Measurements from ENCODE around the gene PRPS1.

Gene PRPS1

DNA sequence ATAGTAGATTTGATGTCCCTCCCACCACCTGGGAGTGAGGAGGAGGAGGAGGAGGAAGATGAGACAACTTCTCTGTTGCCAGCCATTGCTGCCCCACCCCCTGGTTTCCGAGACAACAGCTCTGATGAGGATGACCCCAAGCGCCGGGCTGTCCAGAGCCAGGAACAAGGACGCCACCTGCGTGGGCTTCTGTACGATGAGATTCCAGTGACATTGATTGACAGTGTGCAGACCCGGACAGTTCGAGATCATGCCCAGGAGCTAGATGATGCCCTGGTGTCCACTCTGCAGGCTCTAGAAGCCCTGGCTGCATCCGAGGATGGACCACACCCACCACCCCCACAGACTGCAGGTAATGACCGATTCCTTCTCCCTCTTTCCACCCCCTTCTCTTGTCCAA, 30.5 kb upstream of the PRPS1 start:
- no peak for DNase-seq (ENCODE audit: low read depth)
- TF ChIP-seq, protein P1, sequence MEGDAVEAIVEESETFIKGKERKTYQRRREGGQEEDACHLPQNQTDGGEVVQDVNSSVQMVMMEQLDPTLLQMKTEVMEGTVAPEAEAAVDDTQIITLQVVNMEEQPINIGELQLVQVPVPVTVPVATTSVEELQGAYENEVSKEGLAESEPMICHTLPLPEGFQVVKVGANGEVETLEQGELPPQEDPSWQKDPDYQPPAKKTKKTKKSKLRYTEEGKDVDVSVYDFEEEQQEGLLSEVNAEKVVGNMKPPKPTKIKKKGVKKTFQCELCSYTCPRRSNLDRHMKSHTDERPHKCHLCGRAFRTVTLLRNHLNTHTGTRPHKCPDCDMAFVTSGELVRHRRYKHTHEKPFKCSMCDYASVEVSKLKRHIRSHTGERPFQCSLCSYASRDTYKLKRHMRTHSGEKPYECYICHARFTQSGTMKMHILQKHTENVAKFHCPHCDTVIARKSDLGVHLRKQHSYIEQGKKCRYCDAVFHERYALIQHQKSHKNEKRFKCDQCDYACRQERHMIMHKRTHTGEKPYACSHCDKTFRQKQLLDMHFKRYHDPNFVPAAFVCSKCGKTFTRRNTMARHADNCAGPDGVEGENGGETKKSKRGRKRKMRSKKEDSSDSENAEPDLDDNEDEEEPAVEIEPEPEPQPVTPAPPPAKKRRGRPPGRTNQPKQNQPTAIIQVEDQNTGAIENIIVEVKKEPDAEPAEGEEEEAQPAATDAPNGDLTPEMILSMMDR (IDR thresholded peaks at IDR 0.05; ENCODE audit: control insufficient read depth, insufficient read depth, low read depth, low read length, missing control alignments), result no peak
- no peak overlapping the region for H3K4me3 ChIP-seq (ENCODE audit: control insufficient read depth, low read depth, low read length)

DNA sequence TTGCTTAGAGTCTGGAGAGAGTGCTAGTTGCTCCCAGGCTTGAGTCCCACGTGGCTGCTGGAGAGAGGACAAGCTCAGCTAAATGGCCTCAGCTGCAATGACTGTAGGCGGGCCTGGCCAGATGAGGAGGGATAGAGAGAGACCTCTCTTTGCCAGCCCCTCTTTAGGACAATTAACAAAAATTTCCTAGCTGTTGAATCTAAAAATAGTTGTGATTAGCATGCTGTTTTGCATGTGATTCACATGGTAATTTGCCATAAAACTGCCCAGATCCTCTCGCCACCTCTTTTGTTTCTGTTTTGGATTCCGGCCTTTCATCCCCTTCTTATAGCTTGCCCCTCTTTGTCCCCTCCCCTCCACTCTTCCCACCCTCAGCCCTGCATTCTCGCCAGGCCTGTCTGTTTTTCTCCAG, 28.9 kb upstream of the PRPS1 start:
- H3K4me3 ChIP-seq (ENCODE audit: control insufficient read depth, low read depth, low read length), result no peak overlapping the region
- TF ChIP-seq, protein P1 (IDR thresholded peaks at IDR 0.05; ENCODE audit: control insufficient read depth, insufficient read depth, low read depth, low read length, missing control alignments), result no peak

DNA sequence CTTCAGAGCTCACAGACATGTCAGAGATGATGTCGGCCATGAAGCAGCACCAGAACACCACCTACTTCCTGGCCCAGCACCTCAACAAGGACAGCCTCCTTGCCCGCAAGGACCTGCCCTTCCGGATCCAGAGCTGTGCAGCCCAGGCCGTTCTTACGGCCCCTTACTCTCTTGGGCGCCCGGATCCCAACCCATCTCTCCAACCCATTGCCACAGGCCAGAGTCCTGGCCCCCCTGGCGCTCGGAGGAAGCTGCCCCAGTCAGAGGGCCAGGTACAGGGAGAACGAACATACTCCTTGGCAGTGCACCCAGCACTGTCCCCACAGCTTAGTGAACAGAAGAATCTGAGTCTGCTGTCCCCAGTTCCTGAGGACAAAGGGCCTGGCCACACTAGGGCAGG, 27.9 kb upstream of the PRPS1 start:
- H3K4me3 ChIP-seq (ENCODE audit: control insufficient read depth, low read depth, low read length), result no peak overlapping the region

More for the DNA sequence above, 28.9 kb upstream of the PRPS1 start:
- DNase-seq (ENCODE audit: low read depth), result no peak

DNA sequence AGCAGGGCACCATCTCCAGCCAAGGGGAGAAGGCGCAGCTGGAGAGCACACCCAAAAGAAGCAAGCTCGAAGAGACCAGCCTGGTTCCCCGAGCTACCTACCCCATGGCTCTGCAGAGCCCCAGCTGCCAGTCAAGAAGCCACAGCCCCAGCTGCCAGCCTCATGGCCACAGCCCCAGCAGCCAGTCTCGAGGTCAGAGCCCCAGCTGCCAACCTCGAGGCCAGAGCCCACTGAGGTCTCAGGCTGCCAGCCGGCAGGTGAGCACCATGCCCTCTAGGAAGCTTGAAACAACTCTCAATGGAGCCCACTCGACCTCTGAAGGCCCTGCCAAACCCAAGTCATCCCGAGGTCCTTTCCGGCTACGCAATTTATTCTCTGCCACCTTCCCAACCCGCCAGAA, 27.0 kb upstream of the PRPS1 start:
- no peak for DNase-seq (ENCODE audit: low read depth)
- H3K4me3 ChIP-seq (ENCODE audit: control insufficient read depth, low read depth, low read length), result no peak overlapping the region
- TF ChIP-seq, protein P1 (IDR thresholded peaks at IDR 0.05; ENCODE audit: control insufficient read depth, insufficient read depth, low read depth, low read length, missing control alignments), result no peak

More for the DNA sequence above, 27.9 kb upstream of the PRPS1 start:
- DNase-seq (ENCODE audit: low read depth), result no peak
- TF ChIP-seq, protein P1 (IDR thresholded peaks at IDR 0.05; ENCODE audit: control insufficient read depth, insufficient read depth, low read depth, low read length, missing control alignments), result no peak

DNA sequence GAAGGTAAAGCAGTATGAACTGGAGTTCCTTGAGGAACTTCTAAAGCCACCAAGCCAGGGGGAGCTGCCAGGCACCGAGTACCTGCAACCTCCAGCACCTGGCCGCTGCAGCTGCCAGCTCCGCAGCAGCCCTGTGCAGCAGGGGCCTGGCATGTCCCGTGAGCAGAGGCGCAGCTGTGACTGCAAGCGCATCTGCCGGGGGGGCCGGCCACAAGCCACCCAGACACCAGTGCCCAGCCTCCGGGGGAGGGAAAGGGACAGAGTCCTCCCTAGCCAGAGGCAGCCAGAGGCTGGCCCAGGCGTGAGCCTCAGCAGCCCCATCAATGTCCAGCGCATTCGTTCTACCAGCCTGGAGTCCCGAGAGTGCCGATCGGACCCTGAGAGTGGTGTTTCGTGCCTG, 26.6 kb upstream of the PRPS1 start:
- H3K4me3 ChIP-seq (ENCODE audit: control insufficient read depth, low read depth, low read length), result no peak overlapping the region
- TF ChIP-seq, protein P1 (IDR thresholded peaks at IDR 0.05; ENCODE audit: control insufficient read depth, insufficient read depth, low read depth, low read length, missing control alignments), result no peak
- no peak for DNase-seq (ENCODE audit: low read depth)

DNA sequence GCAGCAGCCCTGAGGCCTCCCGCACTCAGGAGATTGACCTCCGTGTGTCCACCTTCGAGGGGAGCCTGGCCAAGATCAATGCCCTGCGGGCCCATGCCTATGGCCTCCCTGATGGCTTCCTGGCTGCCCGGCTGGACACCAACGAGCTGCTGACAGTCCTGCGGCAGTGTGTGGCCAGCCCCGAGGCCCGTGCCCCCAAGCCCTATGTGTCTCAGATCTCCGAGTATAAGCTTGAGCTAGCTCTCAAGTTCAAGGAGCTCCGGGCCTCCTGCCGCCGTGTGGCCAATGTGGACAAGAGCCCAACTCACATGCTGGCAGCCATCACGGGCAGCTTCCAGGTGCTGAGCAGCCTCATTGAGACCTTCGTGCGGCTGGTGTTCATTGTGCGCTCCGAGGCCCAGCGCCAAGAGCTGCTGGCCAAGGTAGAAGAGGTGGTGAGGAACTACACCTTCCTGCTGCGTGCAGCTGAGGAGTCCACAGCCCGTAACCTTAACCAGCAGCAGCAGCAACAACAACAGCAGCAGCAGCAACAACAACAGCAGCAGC, 25.5 kb upstream of the PRPS1 start:
- TF ChIP-seq, protein P1 (IDR thresholded peaks at IDR 0.05; ENCODE audit: control insufficient read depth, insufficient read depth, low read depth, low read length, missing control alignments), result no peak
- DNase-seq (ENCODE audit: low read depth), result no peak

More for the DNA sequence above, 25.5 kb upstream of the PRPS1 start:
- H3K4me3 ChIP-seq (ENCODE audit: control insufficient read depth, low read depth, low read length), result no peak overlapping the region
